Measurements from ENCODE around the gene NTM.

DNA sequence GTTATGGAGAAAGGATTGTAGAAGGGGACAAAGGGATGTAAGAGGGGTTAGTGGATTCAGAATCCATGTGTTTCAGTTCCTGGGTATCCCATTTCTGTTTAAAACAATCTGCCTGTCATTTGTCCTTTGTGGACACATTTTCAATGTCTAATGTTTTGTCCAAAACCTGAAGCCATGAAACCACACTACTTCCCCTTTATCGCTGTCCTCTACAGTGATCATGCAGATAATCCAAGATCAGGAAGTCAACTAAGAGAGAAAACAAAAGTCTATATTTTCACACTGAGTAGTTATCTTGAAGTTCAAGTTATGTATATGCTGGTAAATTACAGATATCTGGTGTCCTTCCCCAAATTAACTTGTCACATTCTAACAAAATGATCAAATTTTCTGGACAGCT lies 457.0 kb downstream of the NTM start:
- TF ChIP-seq POLR2A (IDR thresholded peaks at IDR 0.05; ENCODE audit: low read depth, low read length), result no peak
- TF ChIP-seq, protein P1, sequence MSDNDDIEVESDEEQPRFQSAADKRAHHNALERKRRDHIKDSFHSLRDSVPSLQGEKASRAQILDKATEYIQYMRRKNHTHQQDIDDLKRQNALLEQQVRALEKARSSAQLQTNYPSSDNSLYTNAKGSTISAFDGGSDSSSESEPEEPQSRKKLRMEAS (IDR thresholded peaks at IDR 0.05; ENCODE audit: insufficient read depth, insufficient read length), result no peak
- no peak for TF ChIP-seq CTCF (IDR thresholded peaks at IDR 0.05; ENCODE audit: extremely low read depth in 1 of 2, insufficient read depth in 1 of 2, low read depth in 1 of 2, low read length in 2 of 2)
- TF ChIP-seq POLR2AphosphoS5 (IDR thresholded peaks at IDR 0.05; ENCODE audit: insufficient read depth, low read depth, low read length), result no peak
- no peak for TF ChIP-seq FOS (IDR thresholded peaks at IDR 0.05; ENCODE audit: borderline replicate concordance, insufficient read depth, low read length)
- no peak for TF ChIP-seq JUN (IDR thresholded peaks at IDR 0.05; ENCODE audit: borderline replicate concordance, insufficient read depth, insufficient read length, low read depth)

Data from endothelial cell of umbilical vein (primary cell).